CD4-positive, alpha-beta T cell treated with Interleukin-15 for 4 hours (primary cell): ENCODE results near the gene SLC35A2.
"Not testable (repeated sequence)": the region's sequence is repeated elsewhere in the genome, so short reads cannot be mapped to it uniquely, and the experiment has no call there.

Experiments used
- DNase-seq: peaks from one replicate; pipeline ENCODE4 v3.0.0-alpha.2; 2020; ENCODE audit warnings: low spot score

Gene SLC35A2

GRCh38 chrX:48902776-48903175 lies 8.7 kb downstream of the SLC35A2 start:
- DNase-seq, result no peak

- DNase-seq, result no peak
These were observed 9.3 kb downstream of the SLC35A2 start for GRCh38 chrX:48902135-48902534.

GRCh38 chrX:48901069-48901468 lies 10.4 kb downstream of the SLC35A2 start:
- DNase-seq, result no peak

GRCh38 chrX:48899078-48899410 lies 12.4 kb downstream of the SLC35A2 start:
- DNase-seq, result no peak

GRCh38 chrX:48897625-48898306 lies 13.7 kb downstream of the SLC35A2 start, which contains the start of the genes PQBP1 and TIMM17B:
PQBP1 (plus strand) TSS chrX:48897930; CDS start chrX:48898510, 580 bp downstream.
TIMM17B (minus strand) TSS chrX:48897768; CDS start chrX:48897749, 19 bp downstream.
- DNase-seq, result peak; percentile 90

GRCh38 chrX:48897157-48897624 lies 14.3 kb downstream of the SLC35A2 start:
- peak; percentile 50 for DNase-seq

GRCh38 chrX:48896611-48897011 lies 14.8 kb downstream of the SLC35A2 start:
- no peak for DNase-seq

GRCh38 chrX:48894891-48895290 lies 16.6 kb downstream of the SLC35A2 start:
- no peak for DNase-seq

- no peak for DNase-seq
These were observed 17.7 kb downstream of the SLC35A2 start for GRCh38 chrX:48893556-48894348.

GRCh38 chrX:48892896-48893295 lies 18.6 kb downstream of the SLC35A2 start:
- no peak for DNase-seq

GRCh38 chrX:48891402-48892288 lies 19.8 kb downstream of the SLC35A2 start:
- peak; percentile 76 for DNase-seq

GRCh38 chrX:48890934-48891401 lies 20.5 kb downstream of the SLC35A2 start:
- DNase-seq, result no peak

GRCh38 chrX:48890296-48890925 lies 21.0 kb downstream of the SLC35A2 start:
- DNase-seq, result no peak

- DNase-seq, result not testable (repeated sequence)
These were observed 24.9 kb downstream of the SLC35A2 start for GRCh38 chrX:48886586-48886985.

- no peak for DNase-seq
These were observed 27.7 kb downstream of the SLC35A2 start for GRCh38 chrX:48883729-48884128.

- not testable (repeated sequence) for DNase-seq
These were observed 34.5 kb downstream of the SLC35A2 start for GRCh38 chrX:48876944-48877343.

GRCh38 chrX:48872017-48872416 lies 39.4 kb downstream of the SLC35A2 start:
- not testable (repeated sequence) for DNase-seq

- no peak for DNase-seq
These were observed 47.2 kb downstream of the SLC35A2 start for GRCh38 chrX:48864210-48864609.

GRCh38 chrX:48854898-48855297 lies 56.5 kb downstream of the SLC35A2 start:
- peak; percentile 7 for DNase-seq

GRCh38 chrX:48854121-48854804 lies 57.2 kb downstream of the SLC35A2 start:
- not testable (repeated sequence) for DNase-seq

- DNase-seq, result not testable (repeated sequence)
These were observed 58.0 kb downstream of the SLC35A2 start for GRCh38 chrX:48853494-48853893.
